ENCODE measurements around the gene FKBP3.

GRCh38 chr14:45091710-45092109 lies 42.6 kb downstream of the FKBP3 start:
- TF ChIP-seq POLR2AphosphoS5 (IDR thresholded peaks at IDR 0.05) (no peak), CTCF (IDR thresholded peaks at IDR 0.05) (no peak), EP300 (IDR thresholded peaks at IDR 0.05) (no peak)
